ENCODE data around the gene NUMB.
"Not testable (repeated sequence)": the region's sequence is repeated elsewhere in the genome, so short reads cannot be mapped to it uniquely, and the experiment has no call there.

The NUMB gene

GRCh38 chr14:73403181-73403752, 55.1 kb downstream of the NUMB start:
- no peak for DNase-seq

GRCh38 chr14:73402579-73402978, 55.8 kb downstream of the NUMB start:
- no peak for DNase-seq

GRCh38 chr14:73397810-73398209, 60.5 kb downstream of the NUMB start:
- DNase-seq = peak; percentile 45

GRCh38 chr14:73394317-73394716, 64.0 kb downstream of the NUMB start:
- DNase-seq = no peak

- DNase-seq = no peak
These were observed 65.0 kb downstream of the NUMB start for GRCh38 chr14:73393375-73393774.

- DNase-seq = no peak
These were observed 65.8 kb downstream of the NUMB start for GRCh38 chr14:73392329-73393257.

- DNase-seq = not testable (repeated sequence)
These were observed 70.5 kb downstream of the NUMB start for GRCh38 chr14:73387860-73388259.

GRCh38 chr14:73386342-73386741, 72.0 kb downstream of the NUMB start:
- DNase-seq = no peak

GRCh38 chr14:73385021-73385420, 73.3 kb downstream of the NUMB start:
- DNase-seq = not testable (repeated sequence)

- DNase-seq = no peak
These were observed 75.0 kb downstream of the NUMB start for GRCh38 chr14:73383356-73383755.

GRCh38 chr14:73381380-73382013, 76.8 kb downstream of the NUMB start:
- no peak for DNase-seq

GRCh38 chr14:73376585-73376984, 81.8 kb downstream of the NUMB start:
- DNase-seq = no peak

GRCh38 chr14:73375861-73376260, 82.5 kb downstream of the NUMB start:
- DNase-seq = no peak

GRCh38 chr14:73374218-73374617, 84.1 kb downstream of the NUMB start:
- no peak for DNase-seq

GRCh38 chr14:73372529-73372928, 85.8 kb downstream of the NUMB start:
- no peak for DNase-seq

GRCh38 chr14:73370561-73370960, 87.8 kb downstream of the NUMB start:
- no peak for DNase-seq

- no peak for DNase-seq
These were observed 88.9 kb downstream of the NUMB start for GRCh38 chr14:73369428-73369827.

- DNase-seq = no peak
These were observed 89.7 kb downstream of the NUMB start for GRCh38 chr14:73368616-73369015.

- DNase-seq = no peak
These were observed 92.6 kb downstream of the NUMB start for GRCh38 chr14:73365727-73366126.

GRCh38 chr14:73364559-73364958, 93.8 kb downstream of the NUMB start:
- no peak for DNase-seq

- no peak for DNase-seq
These were observed 98.9 kb downstream of the NUMB start for GRCh38 chr14:73359445-73359844.

- no peak for DNase-seq
These were observed 100.2 kb downstream of the NUMB start for GRCh38 chr14:73358187-73358586.

GRCh38 chr14:73349091-73349490, 109.3 kb downstream of the NUMB start:
- not testable (repeated sequence) for DNase-seq

GRCh38 chr14:73344319-73344718, 114.0 kb downstream of the NUMB start:
- DNase-seq = no peak

All from NCI-H510A treated with DMSO at 0.1 percent for 48 hours (cell line).